ENCODE results near the gene CCNY.

The CCNY gene

DNA sequence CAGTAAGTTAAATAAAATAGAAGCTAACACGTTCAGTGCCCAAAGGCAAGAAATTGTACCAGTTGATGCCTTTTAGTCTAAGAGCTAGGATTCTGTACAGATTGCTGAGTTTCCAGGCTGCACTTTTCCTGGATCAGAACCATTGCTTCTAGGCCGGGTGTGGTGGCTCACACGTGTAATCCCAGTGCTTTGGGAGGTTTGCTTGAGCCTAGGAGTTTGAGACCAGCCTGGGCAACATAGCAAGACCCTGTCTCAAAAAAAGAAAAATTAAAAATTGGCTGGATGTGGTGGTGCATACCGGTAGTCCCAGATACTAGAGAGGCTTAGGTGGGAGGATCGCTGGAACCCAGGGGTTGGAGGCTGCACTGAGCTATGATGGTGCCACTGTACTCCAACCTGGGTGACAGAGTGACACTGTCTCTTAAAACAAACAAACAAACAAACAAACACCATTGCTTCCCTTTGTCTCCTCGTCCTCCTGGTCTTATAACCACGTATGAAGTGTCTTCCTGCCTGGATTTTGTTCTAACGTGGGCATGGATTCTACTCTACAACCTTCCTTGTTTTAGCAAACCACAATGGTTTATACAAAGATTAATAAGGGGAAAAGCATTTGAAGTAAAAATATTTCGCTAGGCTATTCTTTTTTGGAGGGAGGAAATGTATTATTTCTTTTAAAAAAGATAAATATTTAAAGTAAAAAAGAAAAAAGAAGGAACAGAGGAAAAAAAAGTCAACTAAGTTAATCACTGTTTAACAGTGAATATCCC lies 9.7 kb upstream of the CCNY start:
- H3K27ac ChIP-seq: no peak overlapping the region
- no peak overlapping the region for H3K4me3 ChIP-seq (ENCODE audit: low read depth in 1 of 2, low read length in 1 of 2)
- no peaks in the 10 kb centered on the region for H3K27me3 ChIP-seq
- H3K9me3 ChIP-seq: no peaks in the 10 kb centered on the region
- no peaks in the 10 kb centered on the region for H3K36me3 ChIP-seq
- H3K4me1 ChIP-seq (ENCODE audit: control insufficient read depth in 1 of 2, insufficient read depth in 1 of 2, low read depth in 1 of 2, low read length in 1 of 2): no peaks in the 10 kb centered on the region
- TF ChIP-seq, protein P1, sequence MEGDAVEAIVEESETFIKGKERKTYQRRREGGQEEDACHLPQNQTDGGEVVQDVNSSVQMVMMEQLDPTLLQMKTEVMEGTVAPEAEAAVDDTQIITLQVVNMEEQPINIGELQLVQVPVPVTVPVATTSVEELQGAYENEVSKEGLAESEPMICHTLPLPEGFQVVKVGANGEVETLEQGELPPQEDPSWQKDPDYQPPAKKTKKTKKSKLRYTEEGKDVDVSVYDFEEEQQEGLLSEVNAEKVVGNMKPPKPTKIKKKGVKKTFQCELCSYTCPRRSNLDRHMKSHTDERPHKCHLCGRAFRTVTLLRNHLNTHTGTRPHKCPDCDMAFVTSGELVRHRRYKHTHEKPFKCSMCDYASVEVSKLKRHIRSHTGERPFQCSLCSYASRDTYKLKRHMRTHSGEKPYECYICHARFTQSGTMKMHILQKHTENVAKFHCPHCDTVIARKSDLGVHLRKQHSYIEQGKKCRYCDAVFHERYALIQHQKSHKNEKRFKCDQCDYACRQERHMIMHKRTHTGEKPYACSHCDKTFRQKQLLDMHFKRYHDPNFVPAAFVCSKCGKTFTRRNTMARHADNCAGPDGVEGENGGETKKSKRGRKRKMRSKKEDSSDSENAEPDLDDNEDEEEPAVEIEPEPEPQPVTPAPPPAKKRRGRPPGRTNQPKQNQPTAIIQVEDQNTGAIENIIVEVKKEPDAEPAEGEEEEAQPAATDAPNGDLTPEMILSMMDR (IDR thresholded peaks at IDR 0.05): no peak

DNA sequence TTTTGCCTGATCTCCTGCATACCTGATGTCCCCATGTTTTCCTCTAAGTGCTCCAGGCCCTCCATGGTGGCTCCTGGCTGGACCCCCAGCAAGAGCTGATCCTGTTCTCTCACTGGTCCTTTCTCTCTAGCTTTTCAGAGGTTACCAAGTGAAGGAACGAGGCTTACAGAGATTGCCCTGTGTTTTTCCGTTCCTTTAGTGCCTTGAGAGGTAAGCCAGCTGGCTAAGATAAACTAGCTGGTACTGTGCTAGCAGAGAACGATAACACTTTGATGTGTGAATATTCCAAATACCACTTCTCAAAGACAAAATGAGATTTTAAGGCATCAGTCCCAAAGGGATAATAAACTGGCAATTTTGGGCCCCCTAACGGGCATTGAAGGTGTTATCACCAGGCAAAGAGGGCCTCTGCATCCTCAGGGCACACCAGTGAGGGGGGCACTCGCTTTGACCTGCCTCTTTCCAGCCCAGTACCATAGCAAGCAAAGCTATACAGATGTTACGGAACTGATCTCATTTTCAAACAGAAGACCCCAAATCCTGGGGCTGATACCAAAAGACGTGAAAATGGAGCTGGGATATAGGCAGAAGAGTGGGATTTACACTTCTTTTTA lies 8.4 kb upstream of the CCNY start:
- Histone ChIP-seq H3K36me3 (peaks cover 6% of the 10 kb centered on the region), H3K9me3 (no peaks in the 10 kb centered on the region), H3K4me1 (ENCODE audit: control insufficient read depth in 1 of 2, insufficient read depth in 1 of 2, low read depth in 1 of 2, low read length in 1 of 2) (no peaks in the 10 kb centered on the region), H3K27me3 (no peaks in the 10 kb centered on the region), H3K27ac (no peak overlapping the region), H3K4me3 (ENCODE audit: low read depth in 1 of 2, low read length in 1 of 2) (no peak overlapping the region)
- TF ChIP-seq, protein P1 (IDR thresholded peaks at IDR 0.05): no peak

DNA sequence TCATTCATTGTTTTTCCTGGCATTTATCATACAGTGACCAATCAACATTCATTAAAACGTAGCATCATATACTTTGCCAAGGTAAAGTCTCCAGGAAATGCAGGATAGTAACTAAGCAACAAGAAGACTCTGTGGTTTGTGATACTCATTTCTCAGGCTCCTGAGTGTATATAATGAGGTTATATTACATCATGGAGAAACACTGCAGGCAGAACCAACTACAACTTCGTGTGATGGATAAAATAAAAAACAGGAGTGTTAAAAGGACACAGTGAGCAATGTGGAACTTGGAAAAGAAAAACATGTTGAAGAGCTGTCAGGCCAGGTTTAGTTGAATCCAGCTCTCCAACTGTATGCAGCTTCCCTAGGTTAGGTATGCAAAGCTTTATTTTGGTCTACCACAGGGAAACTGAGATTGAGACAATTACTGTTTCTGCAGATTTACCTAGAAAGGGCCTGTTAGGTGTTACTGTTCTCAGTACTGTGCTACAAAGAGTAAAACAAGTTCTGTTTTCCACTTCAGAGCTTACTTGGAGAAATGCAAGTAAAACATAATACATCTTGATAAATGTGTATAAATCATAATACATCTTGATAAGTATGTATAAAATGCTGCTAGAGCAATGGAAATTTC lies 7.8 kb upstream of the CCNY start:
- TF ChIP-seq, protein P1 (IDR thresholded peaks at IDR 0.05): no peak
- Histone ChIP-seq H3K4me1 (ENCODE audit: control insufficient read depth in 1 of 2, insufficient read depth in 1 of 2, low read depth in 1 of 2, low read length in 1 of 2) (no peaks in the 10 kb centered on the region), H3K27me3 (no peaks in the 10 kb centered on the region), H3K9me3 (no peaks in the 10 kb centered on the region), H3K36me3 (peaks cover 9% of the 10 kb centered on the region), H3K27ac (no peak overlapping the region), H3K4me3 (ENCODE audit: low read depth in 1 of 2, low read length in 1 of 2) (no peak overlapping the region)

DNA sequence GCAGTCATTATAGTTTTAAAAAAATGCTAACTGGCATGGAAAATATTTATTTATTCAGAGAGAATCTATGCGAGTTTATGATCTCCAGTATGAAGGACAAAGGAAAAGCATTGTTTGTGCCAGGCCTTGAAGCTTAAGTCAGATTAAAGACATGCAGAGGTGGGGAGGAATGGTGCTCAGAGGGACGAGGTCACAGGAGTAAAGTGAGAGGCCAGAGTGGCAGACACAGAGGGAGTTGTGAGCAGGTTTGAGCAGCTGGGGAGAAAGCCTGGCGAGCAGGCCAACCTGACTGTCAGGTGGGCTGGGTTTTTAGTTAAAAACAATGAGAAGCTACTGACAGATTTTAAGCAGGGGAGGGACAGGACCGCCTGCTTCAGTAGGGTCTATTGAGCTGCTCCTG lies 6.8 kb upstream of the CCNY start:
- Histone ChIP-seq H3K27ac (no peak overlapping the region), H3K4me3 (ENCODE audit: low read depth in 1 of 2, low read length in 1 of 2) (no peak overlapping the region), H3K36me3 (peaks cover 9% of the 10 kb centered on the region), H3K27me3 (no peaks in the 10 kb centered on the region), H3K9me3 (no peaks in the 10 kb centered on the region), H3K4me1 (ENCODE audit: control insufficient read depth in 1 of 2, insufficient read depth in 1 of 2, low read depth in 1 of 2, low read length in 1 of 2) (peaks cover 0 to 5% of the 10 kb centered on the region in 2 experiments)
- TF ChIP-seq, protein P1 (IDR thresholded peaks at IDR 0.05): no peak

DNA sequence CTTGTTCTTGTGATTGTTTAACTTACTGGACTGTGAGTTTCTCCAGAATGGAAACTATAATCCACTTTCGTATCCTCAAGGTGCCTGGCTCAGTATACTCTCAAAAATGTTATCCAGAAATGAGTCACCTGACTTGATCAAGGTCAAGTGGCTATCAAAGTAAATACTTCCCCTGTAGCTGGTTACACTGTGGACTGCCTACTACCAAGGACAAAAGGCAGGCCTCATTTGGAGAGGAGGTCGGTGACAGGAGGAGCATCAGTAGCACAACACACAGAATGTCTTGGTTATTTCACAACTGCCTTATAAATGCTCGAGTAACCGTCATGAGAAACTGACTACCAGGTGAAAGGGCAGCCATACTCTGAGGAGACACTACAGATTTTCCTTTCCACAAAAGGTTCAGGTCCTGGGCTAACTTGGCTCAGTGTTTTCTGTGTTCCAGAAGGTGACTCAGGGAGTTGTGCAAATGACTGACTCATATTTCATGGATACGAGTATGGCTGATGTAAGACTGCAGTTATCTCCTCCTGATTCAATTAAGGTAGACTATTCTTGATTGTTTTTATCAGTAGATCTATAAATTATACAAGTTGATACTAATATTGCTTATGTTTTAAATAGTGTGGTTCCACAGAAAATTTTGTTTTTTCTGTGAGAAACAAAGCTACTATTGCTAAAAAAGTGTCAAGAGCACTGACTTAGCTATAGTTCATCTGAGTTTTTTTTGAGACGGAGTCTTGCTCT lies 4.2 kb upstream of the CCNY start:
- H3K27ac ChIP-seq: no peak overlapping the region
- peaks cover 9 to 18% of the 10 kb centered on the region in 2 experiments for H3K4me1 ChIP-seq (ENCODE audit: control insufficient read depth in 1 of 2, insufficient read depth in 1 of 2, low read depth in 1 of 2, low read length in 1 of 2)
- TF ChIP-seq, protein P1 (IDR thresholded peaks at IDR 0.05): no peak
- H3K4me3 ChIP-seq (ENCODE audit: low read depth in 1 of 2, low read length in 1 of 2): no peak overlapping the region
- H3K27me3 ChIP-seq: no peaks in the 10 kb centered on the region
- peaks cover 9% of the 10 kb centered on the region for H3K36me3 ChIP-seq
- H3K9me3 ChIP-seq: no peaks in the 10 kb centered on the region

Data from neutrophil (primary cell).